Vagina (tissue), 2 donors: ENCODE data around the gene MEGF10.

ENCODE experiments used
- CTCF ChIP-seq, 3 experiments: fragments of 450-650 bp in 2 of 3; fragments of 200-600 bp in 1 of 3; sonication (generic) in 1 of 3; IDR thresholded peaks; one replicate each; pipeline ENCODE4 v1.5.1; 2017 to 2019; ENCODE audit warnings: antibody characterized with exemption in 3 of 3, mild to moderate bottlenecking in 2 of 3, moderate library complexity in 2 of 3
- POLR2AphosphoS5 ChIP-seq, 2 donors: sonication (generic); formaldehyde crosslinking; IDR thresholded peaks; one replicate each; pipeline ENCODE4 v1.9.0; 2017; ENCODE audit warnings: antibody characterized with exemption in 2 of 2, mild to moderate bottlenecking in 2 of 2, low read depth in 1 of 2; ENCODE audit not compliant: insufficient read depth in 1 of 2

- TF ChIP-seq POLR2AphosphoS5 (IDR thresholded peaks at IDR 0.05; ENCODE audit: insufficient read depth in 1 of 2, low read depth in 1 of 2), result no peak
- no peak for TF ChIP-seq CTCF (IDR thresholded peaks at IDR 0.05)
Measured at GRCh38 chr5:127446626-127447025, 156.0 kb downstream of the MEGF10 start.
